GM23338 (cell line): ENCODE data around the gene ACO1. TPM values are rescaled to one million over a fixed set of nuclear protein-coding genes. Genes with fewer than 3 reads are reported as not detected.

Experiments used
- ATAC-seq: fragments of 200-7000 bp; cut with Tn5 transposase; 3 replicates; pipeline ENCODE4 v1.9.1; 2020
- DNase-seq: peaks from one replicate; pipeline ENCODE4 v3.0.0-alpha.2; 2015; ENCODE audit warnings: low spot score
- H2AFZ ChIP-seq: fragments of 200-600 bp; sonication (generic); 2 replicates; pipeline ENCODE4 v1.8.0; 2016; ENCODE audit warnings: antibody characterized with exemption, mild to moderate bottlenecking, moderate library complexity
- H3F3A ChIP-seq: fragments of 200-600 bp; sonication (generic); replicated peaks from 2 replicates; pipeline ENCODE4 v1.8.0; 2017; ENCODE audit warnings: antibody characterized with exemption, mixed run types, low read depth
- H3K27ac ChIP-seq: fragments of 200-600 bp; sonication (generic); 2 replicates; pipeline ENCODE4 v1.6.1; 2016; ENCODE audit warnings: low read depth
- H3K27me3 ChIP-seq: fragments of 200-600 bp; sonication (generic); 2 replicates; pipeline ENCODE4 v1.8.0; 2016; ENCODE audit warnings: mild to moderate bottlenecking, mixed run types, moderate library complexity; ENCODE audit not compliant: insufficient read depth
- H3K36me3 ChIP-seq: fragments of 200-600 bp; sonication (generic); 2 replicates; pipeline ENCODE4 v1.8.0; 2016; ENCODE audit warnings: mild to moderate bottlenecking; ENCODE audit not compliant: insufficient read depth
- H3K4me1 ChIP-seq: fragments of 200-600 bp; sonication (generic); 2 replicates; pipeline ENCODE4 v1.8.0; 2016; ENCODE audit warnings: mild to moderate bottlenecking, moderate library complexity; ENCODE audit not compliant: insufficient read depth
- H3K4me2 ChIP-seq: fragments of 200-600 bp; sonication (generic); 2 replicates; pipeline ENCODE4 v1.7.1; 2017; ENCODE audit warnings: mixed run types
- H3K4me3 ChIP-seq: fragments of 200-600 bp; sonication (generic); 2 replicates; pipeline ENCODE4 v1.6.1; 2016; ENCODE audit warnings: mixed run types
- H3K79me2 ChIP-seq: fragments of 200-600 bp; sonication (generic); replicated peaks from 2 replicates; pipeline ENCODE4 v1.8.0; 2017; ENCODE audit warnings: mild to moderate bottlenecking; ENCODE audit not compliant: insufficient read depth
- H3K9me2 ChIP-seq: fragments of 200-600 bp; sonication (generic); 2 replicates; pipeline ENCODE4 v1.8.0; 2017; ENCODE audit not compliant: insufficient read depth
- H4K20me1 ChIP-seq: fragments of 200-600 bp; sonication (generic); replicated peaks from 2 replicates; pipeline ENCODE4 v1.8.0; 2017; ENCODE audit warnings: mild to moderate bottlenecking; ENCODE audit not compliant: insufficient read depth
- H3K27ac Mint-ChIP-seq: 2 replicates; pipeline ENCODE4 v1.8.0; 2020; ENCODE audit warnings: inconsistent platforms, mild to moderate bottlenecking, moderate library complexity, mixed read lengths
- H3K27me3 Mint-ChIP-seq: 3 replicates; pipeline ENCODE4 v1.8.0; 2022; ENCODE audit warnings: low read depth, mild to moderate bottlenecking, moderate library complexity, mixed read lengths, inconsistent platforms; ENCODE audit not compliant: insufficient read depth, poor library complexity
- H3K36me3 Mint-ChIP-seq: 3 replicates; pipeline ENCODE4 v1.8.0; 2021; ENCODE audit warnings: low read depth, mild to moderate bottlenecking, inconsistent platforms, moderate library complexity, mixed read lengths
- H3K4me1 Mint-ChIP-seq: 3 replicates; pipeline ENCODE4 v1.8.0; 2020; ENCODE audit warnings: mild to moderate bottlenecking, inconsistent platforms, mixed read lengths
- H3K4me3 Mint-ChIP-seq: 3 replicates; pipeline ENCODE4 v1.8.0; 2021; ENCODE audit warnings: moderate library complexity, mild to moderate bottlenecking, inconsistent platforms, mixed read lengths
- H3K9me3 Mint-ChIP-seq: 3 replicates; pipeline ENCODE4 v1.8.0; 2020; ENCODE audit warnings: moderate library complexity, mild to moderate bottlenecking, inconsistent platforms, mixed read lengths
- CREB1 ChIP-seq: fragments of 250-450 bp; sonication (Bioruptor Pico); IDR thresholded peaks from 2 replicates; pipeline ENCODE4 v1.5.0; 2020; ENCODE audit warnings: low read depth, mild to moderate bottlenecking, moderate library complexity
- CTCF ChIP-seq, 2 experiments: fragments of 200-600 bp in 1 of 2; sonication (generic) in 1 of 2; conservative IDR thresholded peaks; 2 replicates each; pipeline versions ENCODE4 v1.5.1 to v1.6.1; 2016 to 2017; ENCODE audit warnings: antibody characterized with exemption in 2 of 2, low read depth in 2 of 2, mild to moderate bottlenecking in 2 of 2, moderate library complexity in 1 of 2
- ETS1 ChIP-seq: IDR thresholded peaks from 2 replicates; pipeline ENCODE4 v1.6.1; 2016; ENCODE audit warnings: antibody characterized with exemption
- EZH2 ChIP-seq: fragments of 200-600 bp; sonication (generic); IDR thresholded peaks from one replicate; pipeline ENCODE4 v1.8.0; 2017; ENCODE audit warnings: antibody characterized with exemption, mild to moderate bottlenecking, low read depth; ENCODE audit not compliant: unreplicated experiment
- EZH2phosphoT487 ChIP-seq: fragments of 200-600 bp; sonication (generic); IDR thresholded peaks from one replicate; pipeline ENCODE4 v1.8.1; 2018; ENCODE audit warnings: antibody characterized with exemption; ENCODE audit not compliant: unreplicated experiment
- JUNB ChIP-seq: IDR thresholded peaks from one replicate; pipeline ENCODE4 v1.6.1; 2016; ENCODE audit warnings: antibody characterized with exemption; ENCODE audit not compliant: unreplicated experiment
- POLR2AphosphoS5 ChIP-seq: IDR thresholded peaks from 2 replicates; pipeline ENCODE4 v1.6.1; 2016; ENCODE audit warnings: antibody characterized with exemption, low read depth
- REST ChIP-seq: IDR thresholded peaks from one replicate; pipeline ENCODE4 v1.6.1; 2018; ENCODE audit warnings: antibody characterized with exemption; ENCODE audit not compliant: unreplicated experiment
- STAT1 ChIP-seq: IDR thresholded peaks from one replicate; pipeline ENCODE4 v1.6.1; 2016; ENCODE audit warnings: antibody characterized with exemption; ENCODE audit not compliant: unreplicated experiment
- ZNF114 ChIP-seq: fragments of 250-450 bp; sonication (Bioruptor Pico); IDR thresholded peaks from 2 replicates; pipeline ENCODE4 v1.5.0; 2020; ENCODE audit warnings: mild to moderate bottlenecking, moderate library complexity
- ZNF331 ChIP-seq: fragments of 250-450 bp; sonication (Bioruptor Pico); IDR thresholded peaks from 2 replicates; pipeline ENCODE4 v1.5.0; 2020; ENCODE audit warnings: low read depth, mild to moderate bottlenecking, moderate library complexity
- ZNF462 ChIP-seq: fragments of 250-450 bp; sonication (Bioruptor Pico); IDR thresholded peaks from 2 replicates; pipeline ENCODE4 v1.5.0; 2020; ENCODE audit warnings: mild to moderate bottlenecking, moderate library complexity
- polyA plus RNA-seq: library from polyadenylated mRNA; unstranded; fragments of >200 nt; fragmentation: Nextera tagmentation; extraction: Ambion mirVana; gene quantifications from 2 replicates; pipeline ENCODE4 v1.2.1, GENCODE V29; 2016
- total RNA-seq: library from RNA; depleted of rRNA; stranded (reverse); fragments of >200 nt; shearing (Covaris generic); gene quantifications from 2 replicates; pipeline ENCODE4 v1.2.3, GENCODE V29; 2014

ACO1 gene
- total and polyA plus RNA-seq, 2 experiments from 2014 or later, result 16.6 to 41.0 TPM

- H3K27ac Mint-ChIP-seq, result no peak overlapping the region
- DNase-seq, result no peak
Observed at GRCh38 chr9:32404402-32404801, 20.0 kb downstream of the ACO1 start.

More at GRCh38 chr9:32404402-32404801, 20.0 kb downstream of the ACO1 start:
- TF ChIP-seq ZNF462 (CRISPR knock-in tag) (no peak), ZNF331 (CRISPR knock-in tag) (no peak), POLR2AphosphoS5 (no peak), ETS1 (no peak), CTCF (conservative IDR thresholded peaks at IDR 0.05; ENCODE audit: low read depth in 2 of 2) (no peak), CREB1 (CRISPR knock-in tag) (no peak), EZH2 (no peak), STAT1 (no peak), JUNB (no peak), ZNF114 (CRISPR knock-in tag) (no peak), EZH2phosphoT487 (no peak), REST (no peak)
- peaks cover 17% of the 10 kb centered on the region; the same call in 2 of the 3 replicates for H3K4me1 Mint-ChIP-seq
- H3K4me1 ChIP-seq, result peaks cover 20% of the 10 kb centered on the region
- no peak overlapping the region for H3K4me3 ChIP-seq
- peaks cover 24% of the 10 kb centered on the region for H3K36me3 ChIP-seq
- H3F3A ChIP-seq, result no peaks in the 10 kb centered on the region
- no peaks in the 10 kb centered on the region for H3K9me3 Mint-ChIP-seq
- no peak overlapping the region for H3K4me2 ChIP-seq
- H3K9me2 ChIP-seq, result no peaks in the 10 kb centered on the region
- H4K20me1 ChIP-seq, result no peaks in the 10 kb centered on the region
- no peaks in the 10 kb centered on the region for H3K27me3 Mint-ChIP-seq
- H3K27me3 ChIP-seq, result no peaks in the 10 kb centered on the region
- H3K79me2 ChIP-seq, result peaks cover 20% of the 10 kb centered on the region
- no peak overlapping the region for H3K27ac ChIP-seq
- H2AFZ ChIP-seq, result no peak overlapping the region
- peaks cover 35% of the 10 kb centered on the region for H3K36me3 Mint-ChIP-seq
- H3K4me3 Mint-ChIP-seq, result no peak overlapping the region
- no peak for ATAC-seq
